NB4 (cell line): ENCODE data around the gene BRD1.

Experiments used
- DNase-seq: peaks from one replicate; pipeline ENCODE4 v3.0.0; 2010; ENCODE audit warnings: low read depth
- H3K4me3 ChIP-seq: one replicate; pipeline ENCODE4 v1.5.1; 2011; ENCODE audit warnings: mild to moderate bottlenecking, low read depth, low read length, moderate library complexity
- CTCF ChIP-seq: IDR thresholded peaks from one replicate; pipeline ENCODE4 v1.5.1; 2012; ENCODE audit warnings: low read depth, low read length
- MAX ChIP-seq: IDR thresholded peaks from 2 replicates; pipeline ENCODE4 v1.6.1; 2011; ENCODE audit warnings: low read depth, low read length
- MYC ChIP-seq: IDR thresholded peaks from 2 replicates; pipeline ENCODE4 v1.6.1; 2011; ENCODE audit warnings: low read depth, low read length
- POLR2A ChIP-seq: IDR thresholded peaks from 2 replicates; pipeline ENCODE4 v1.6.1; 2011; ENCODE audit warnings: mild to moderate bottlenecking; ENCODE audit not compliant: insufficient read length; ENCODE audit errors: extremely low read depth

BRD1 gene

GRCh38 chr22:49803737-49804375, 23.8 kb downstream of the BRD1 start:
- no peak for DNase-seq
- H3K4me3 ChIP-seq: no peak overlapping the region
- no peak for TF ChIP-seq MAX

- no peak for DNase-seq
- TF ChIP-seq MAX: no peak
- TF ChIP-seq MYC: no peak
- TF ChIP-seq POLR2A: no peak
- TF ChIP-seq CTCF: no peak
These were observed 24.5 kb downstream of the BRD1 start for GRCh38 chr22:49803134-49803533.

GRCh38 chr22:49801391-49802060, 26.1 kb downstream of the BRD1 start:
- no peak for TF ChIP-seq CTCF
- no peak for TF ChIP-seq POLR2A
- no peak for TF ChIP-seq MAX
- no peak for TF ChIP-seq MYC
- no peak for DNase-seq
- H3K4me3 ChIP-seq: no peak overlapping the region

More at GRCh38 chr22:49803134-49803533, 24.5 kb downstream of the BRD1 start:
- H3K4me3 ChIP-seq: no peak overlapping the region

GRCh38 chr22:49800408-49801238, 27.1 kb downstream of the BRD1 start:
- H3K4me3 ChIP-seq: no peak overlapping the region
- no peak for TF ChIP-seq MYC
- TF ChIP-seq CTCF: no peak
- TF ChIP-seq MAX: no peak
- no peak for TF ChIP-seq POLR2A
- DNase-seq: no peak

- TF ChIP-seq POLR2A (no peak), MYC (no peak), CTCF (no peak), MAX (no peak)
- H3K4me3 ChIP-seq: no peak overlapping the region
- no peak for DNase-seq
These were observed 28.1 kb downstream of the BRD1 start for GRCh38 chr22:49799431-49800075.
